Thyroid gland (tissue), 4 donors: ENCODE measurements around the gene EYS.

Experiments used
- POLR2A ChIP-seq, 2 donors: fragments of 450-650 bp; IDR thresholded peaks; one replicate each; pipeline ENCODE4 v1.6.1; 2017; ENCODE audit warnings: antibody characterized with exemption in 2 of 2, mild to moderate bottlenecking in 2 of 2, moderate library complexity in 1 of 2
- TF ChIP-seq, protein P1 (sequence below), 6 experiments: fragments of 200-600 bp in 3 of 6; fragments of 450-650 bp in 3 of 6; sonication (generic) in 3 of 6; IDR thresholded peaks; one replicate each; pipeline ENCODE4 v1.5.1; 2016 to 2019; ENCODE audit warnings: antibody characterized with exemption in 6 of 6, mild to moderate bottlenecking in 2 of 6, inconsistent platforms in 1 of 6, moderate library complexity in 1 of 6

GRCh38 chr6:65149841-65150240 is 557.2 kb downstream of the EYS start:
- TF ChIP-seq, protein P1, sequence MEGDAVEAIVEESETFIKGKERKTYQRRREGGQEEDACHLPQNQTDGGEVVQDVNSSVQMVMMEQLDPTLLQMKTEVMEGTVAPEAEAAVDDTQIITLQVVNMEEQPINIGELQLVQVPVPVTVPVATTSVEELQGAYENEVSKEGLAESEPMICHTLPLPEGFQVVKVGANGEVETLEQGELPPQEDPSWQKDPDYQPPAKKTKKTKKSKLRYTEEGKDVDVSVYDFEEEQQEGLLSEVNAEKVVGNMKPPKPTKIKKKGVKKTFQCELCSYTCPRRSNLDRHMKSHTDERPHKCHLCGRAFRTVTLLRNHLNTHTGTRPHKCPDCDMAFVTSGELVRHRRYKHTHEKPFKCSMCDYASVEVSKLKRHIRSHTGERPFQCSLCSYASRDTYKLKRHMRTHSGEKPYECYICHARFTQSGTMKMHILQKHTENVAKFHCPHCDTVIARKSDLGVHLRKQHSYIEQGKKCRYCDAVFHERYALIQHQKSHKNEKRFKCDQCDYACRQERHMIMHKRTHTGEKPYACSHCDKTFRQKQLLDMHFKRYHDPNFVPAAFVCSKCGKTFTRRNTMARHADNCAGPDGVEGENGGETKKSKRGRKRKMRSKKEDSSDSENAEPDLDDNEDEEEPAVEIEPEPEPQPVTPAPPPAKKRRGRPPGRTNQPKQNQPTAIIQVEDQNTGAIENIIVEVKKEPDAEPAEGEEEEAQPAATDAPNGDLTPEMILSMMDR (IDR thresholded peaks at IDR 0.05) = no peak
- no peak for TF ChIP-seq POLR2A (IDR thresholded peaks at IDR 0.05)
